Endothelial cell (in vitro differentiated cells): ENCODE measurements around the gene SLC25A17. TPM values are rescaled to one million over a fixed set of nuclear protein-coding genes. Genes with fewer than 3 reads are reported as not detected.
"Not testable (repeated sequence)": the region's sequence is repeated elsewhere in the genome, so short reads cannot be mapped to it uniquely, and the experiment has no call there.

Experiments used
- DNase-seq: peaks from one replicate; pipeline ENCODE4 v3.0.0; 2021; ENCODE audit warnings: low spot score
- H3K27ac Mint-ChIP-seq: one replicate; pipeline ENCODE4 v1.8.0; 2021; ENCODE audit warnings: mixed read lengths, inconsistent platforms; ENCODE audit not compliant: unreplicated experiment
- H3K27me3 Mint-ChIP-seq: one replicate; pipeline ENCODE4 v1.8.0; 2021; ENCODE audit warnings: mild to moderate bottlenecking, moderate library complexity, mixed read lengths, inconsistent platforms; ENCODE audit not compliant: unreplicated experiment
- H3K36me3 Mint-ChIP-seq: one replicate; pipeline ENCODE4 v1.8.0; 2021; ENCODE audit warnings: mild to moderate bottlenecking, low read depth, mixed read lengths, inconsistent platforms; ENCODE audit not compliant: unreplicated experiment
- H3K4me1 Mint-ChIP-seq: one replicate; pipeline ENCODE4 v1.8.0; 2021; ENCODE audit warnings: mild to moderate bottlenecking, mixed read lengths, inconsistent platforms; ENCODE audit not compliant: unreplicated experiment
- H3K4me3 Mint-ChIP-seq: one replicate; pipeline ENCODE4 v1.8.0; 2021; ENCODE audit warnings: mild to moderate bottlenecking, mixed read lengths, inconsistent platforms; ENCODE audit not compliant: unreplicated experiment
- H3K9me3 Mint-ChIP-seq: one replicate; pipeline ENCODE4 v1.8.0; 2021; ENCODE audit warnings: mixed read lengths, inconsistent platforms; ENCODE audit not compliant: unreplicated experiment
- microRNA-seq: library from miRNA; unstranded; fragments of <30 nt; microRNA quantifications from one replicate; pipeline ENCODE4, GENCODE V29; 2020; ENCODE audit not compliant: unreplicated experiment
- total RNA-seq: library from RNA; stranded (reverse); fragmentation: NEBNext Ultra II Directional; extraction: Animal tissue kit (Norgen Biotek cat#: 25700); gene quantifications from one replicate; pipeline ENCODE4 v1.2.1, GENCODE V29; 2021; ENCODE audit not compliant: unreplicated experiment
- TF ChIP-seq, protein P1 (sequence below): fragments of 200-600 bp; sonication (generic); IDR thresholded peaks from one replicate; pipeline ENCODE4 v1.5.0; 2021; ENCODE audit warnings: antibody characterized with exemption; ENCODE audit not compliant: unreplicated experiment

SLC25A17 gene
- total RNA-seq, 1 donor from 2014 or later: 18.1 TPM

DNA sequence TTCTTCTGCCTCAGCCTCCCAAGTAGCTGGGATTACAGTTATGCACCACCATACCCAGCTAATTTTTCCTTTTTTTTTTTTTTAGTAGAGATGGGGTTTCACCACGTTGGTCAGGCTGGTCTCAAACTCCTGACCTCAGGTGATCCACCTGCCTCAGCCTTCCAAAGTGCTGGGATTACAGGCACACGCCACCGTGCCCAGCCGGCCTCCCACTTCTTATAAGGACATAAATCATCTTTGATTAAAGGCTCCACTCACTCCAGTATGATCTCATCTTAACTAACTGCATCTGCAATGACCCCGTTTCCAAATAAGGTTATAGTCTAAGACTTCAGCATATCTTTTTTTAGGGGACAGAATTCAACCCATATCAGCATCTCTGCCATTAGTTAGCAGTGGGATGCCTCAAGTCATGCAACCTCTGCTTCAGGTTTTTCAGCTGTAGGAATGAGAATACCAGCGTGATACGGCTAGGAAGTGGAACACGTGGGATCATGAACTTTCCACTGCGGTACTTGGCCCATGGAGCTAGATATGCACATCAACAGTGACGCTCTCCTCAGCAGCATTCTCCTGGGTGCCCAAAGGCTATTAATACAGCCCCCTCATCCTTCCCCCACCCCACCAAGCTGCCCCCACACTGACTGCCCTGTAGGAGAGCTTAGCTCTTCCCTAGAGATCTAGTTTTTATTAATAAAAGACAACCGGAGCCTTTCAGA is 98.4 kb downstream of the SLC25A17 start:
- no peak for DNase-seq
- Mint-ChIP-seq H3K27me3 (no peaks in the 10 kb centered on the region), H3K4me3 (no peak overlapping the region), H3K27ac (no peak overlapping the region), H3K4me1 (peaks cover 9% of the 10 kb centered on the region), H3K9me3 (no peaks in the 10 kb centered on the region), H3K36me3 (no peaks in the 10 kb centered on the region)
- TF ChIP-seq, protein P1, sequence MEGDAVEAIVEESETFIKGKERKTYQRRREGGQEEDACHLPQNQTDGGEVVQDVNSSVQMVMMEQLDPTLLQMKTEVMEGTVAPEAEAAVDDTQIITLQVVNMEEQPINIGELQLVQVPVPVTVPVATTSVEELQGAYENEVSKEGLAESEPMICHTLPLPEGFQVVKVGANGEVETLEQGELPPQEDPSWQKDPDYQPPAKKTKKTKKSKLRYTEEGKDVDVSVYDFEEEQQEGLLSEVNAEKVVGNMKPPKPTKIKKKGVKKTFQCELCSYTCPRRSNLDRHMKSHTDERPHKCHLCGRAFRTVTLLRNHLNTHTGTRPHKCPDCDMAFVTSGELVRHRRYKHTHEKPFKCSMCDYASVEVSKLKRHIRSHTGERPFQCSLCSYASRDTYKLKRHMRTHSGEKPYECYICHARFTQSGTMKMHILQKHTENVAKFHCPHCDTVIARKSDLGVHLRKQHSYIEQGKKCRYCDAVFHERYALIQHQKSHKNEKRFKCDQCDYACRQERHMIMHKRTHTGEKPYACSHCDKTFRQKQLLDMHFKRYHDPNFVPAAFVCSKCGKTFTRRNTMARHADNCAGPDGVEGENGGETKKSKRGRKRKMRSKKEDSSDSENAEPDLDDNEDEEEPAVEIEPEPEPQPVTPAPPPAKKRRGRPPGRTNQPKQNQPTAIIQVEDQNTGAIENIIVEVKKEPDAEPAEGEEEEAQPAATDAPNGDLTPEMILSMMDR: no peak

DNA sequence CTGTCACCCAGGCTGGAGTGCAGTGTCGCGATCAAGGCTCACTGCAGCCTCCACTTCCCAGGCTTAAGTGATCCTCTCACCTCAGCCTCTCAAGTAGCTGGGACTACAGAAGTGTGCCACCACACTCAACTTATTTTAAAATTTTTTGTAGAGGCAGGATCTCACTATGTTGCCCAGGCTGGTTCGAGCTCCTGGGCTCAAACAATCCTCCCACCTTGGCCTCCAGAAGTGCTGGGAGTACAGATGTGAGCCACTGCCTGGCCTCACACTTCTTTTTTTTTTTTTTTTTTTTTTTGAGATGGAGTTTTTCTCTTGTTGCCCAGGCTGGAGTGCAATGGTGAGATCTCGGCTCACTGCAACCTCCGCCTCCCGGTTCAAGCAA is 99.0 kb downstream of the SLC25A17 start:
- H3K4me1 Mint-ChIP-seq, H3K27ac Mint-ChIP-seq, H3K36me3 Mint-ChIP-seq, H3K27me3 Mint-ChIP-seq, H3K9me3 Mint-ChIP-seq, DNase-seq, H3K4me3 Mint-ChIP-seq: not testable (repeated sequence)

Small RNA genes lying within 50 kb of the gene (microRNA-seq; reads per million reads assigned to microRNA genes)
- gene MIR4766: 0.63 reads per million

Other genes with a start within 250 kb of the SLC25A17 start
- 68.4 TPM for gene MRTFA, start 182.6 kb downstream of the SLC25A17 start, total RNA-seq
- gene MCHR1, start 139.9 kb downstream of the SLC25A17 start, total RNA-seq: 6.6 TPM
- gene ST13, start 37.3 kb upstream of the SLC25A17 start, total RNA-seq: 302 TPM
- 23.5 TPM for gene XPNPEP3, start 37.8 kb upstream of the SLC25A17 start, total RNA-seq
- gene DNAJB7, start 42.8 kb upstream of the SLC25A17 start, total RNA-seq: not detected
- 74.3 TPM for gene RBX1, start 132.0 kb upstream of the SLC25A17 start, total RNA-seq